ENCODE results near the gene MCIDAS.
A peak's percentile ranks its signal among the peaks of the same experiment; 100 is the strongest.

Gene MCIDAS

DNA sequence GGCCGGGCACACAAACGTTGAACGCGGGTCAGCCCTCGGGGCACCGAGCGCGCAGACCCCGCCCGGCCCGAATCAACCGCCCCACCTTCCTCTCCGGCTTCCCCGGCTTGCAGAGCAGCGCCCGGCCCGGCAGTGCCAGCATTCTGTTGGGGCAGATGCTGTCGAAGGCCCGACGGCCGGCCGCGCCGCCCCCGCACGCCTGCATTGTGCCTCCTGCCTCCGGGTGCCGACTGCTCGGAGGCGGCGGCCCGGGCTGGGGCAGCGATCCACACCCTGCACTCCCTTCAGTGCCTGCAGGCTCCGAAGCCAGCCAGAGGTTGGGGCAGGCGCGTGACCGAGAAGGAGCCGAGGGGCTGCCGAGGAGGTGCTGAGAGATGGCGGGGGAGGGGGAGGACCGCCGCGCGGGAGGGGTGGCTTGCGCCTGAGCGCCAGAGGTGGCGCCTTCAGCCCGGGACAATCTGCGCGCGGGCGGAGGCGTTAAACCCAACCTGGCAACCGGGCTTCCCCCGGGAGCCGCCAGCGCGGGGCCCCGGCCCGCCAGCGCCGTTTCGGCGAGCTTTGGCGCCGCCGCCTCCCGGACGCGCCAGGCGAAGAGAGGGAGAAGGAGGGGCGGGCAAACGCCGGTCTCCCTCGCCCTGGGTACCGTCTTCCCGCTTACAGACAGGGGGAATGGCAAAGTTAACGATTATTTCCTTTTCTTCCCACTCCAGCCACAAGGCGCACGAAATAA, at the start of gene MCIDAS:
Gene MCIDAS, minus strand, starts transcription at position 382 of the 730 bp plus-strand sequence. Its CDS starts 177 bp downstream, at position 205.
- no peak for DNase-seq (ENCODE audit: low spot score)

DNA sequence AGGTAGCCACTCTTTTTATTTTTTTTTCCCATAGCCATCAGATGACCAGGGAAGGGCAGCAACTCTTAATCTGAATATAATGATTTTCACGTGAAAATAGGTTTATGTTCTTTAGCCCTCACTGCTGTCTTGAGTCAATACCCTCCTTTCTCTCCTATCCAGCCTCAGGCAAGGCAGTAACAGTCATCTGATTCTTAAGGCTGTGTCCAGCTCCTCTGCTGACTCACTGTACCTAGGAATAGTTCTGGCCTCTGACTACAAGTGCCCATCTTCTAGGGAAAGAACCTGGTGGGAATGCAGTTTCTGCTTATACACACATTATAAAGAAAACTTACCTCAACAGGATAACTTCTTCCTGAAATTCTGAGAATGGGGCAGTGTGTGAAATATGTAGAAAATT, 49.7 kb upstream of the MCIDAS start:
- DNase-seq (ENCODE audit: low spot score): peak; percentile 16

DNA sequence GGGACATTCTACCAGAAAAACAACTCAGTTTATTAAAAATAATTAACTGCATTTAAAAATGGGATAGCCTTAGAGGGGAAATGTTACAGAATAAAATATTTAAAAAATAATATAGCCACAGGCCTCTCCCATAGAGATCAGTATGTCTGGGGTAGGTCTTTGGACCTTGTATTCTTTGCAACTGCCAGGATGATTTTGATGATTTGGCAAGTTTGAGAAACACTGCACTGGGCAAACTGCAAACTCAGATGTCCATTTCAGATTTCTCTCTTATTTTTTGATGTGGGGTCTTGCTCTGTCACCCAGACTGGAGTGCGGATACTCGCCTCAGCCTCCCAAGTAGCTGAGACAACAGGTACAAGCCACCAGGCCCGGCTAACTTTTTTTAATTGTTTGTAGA, 31.2 kb upstream of the MCIDAS start:
- DNase-seq (ENCODE audit: low spot score): no peak

DNA sequence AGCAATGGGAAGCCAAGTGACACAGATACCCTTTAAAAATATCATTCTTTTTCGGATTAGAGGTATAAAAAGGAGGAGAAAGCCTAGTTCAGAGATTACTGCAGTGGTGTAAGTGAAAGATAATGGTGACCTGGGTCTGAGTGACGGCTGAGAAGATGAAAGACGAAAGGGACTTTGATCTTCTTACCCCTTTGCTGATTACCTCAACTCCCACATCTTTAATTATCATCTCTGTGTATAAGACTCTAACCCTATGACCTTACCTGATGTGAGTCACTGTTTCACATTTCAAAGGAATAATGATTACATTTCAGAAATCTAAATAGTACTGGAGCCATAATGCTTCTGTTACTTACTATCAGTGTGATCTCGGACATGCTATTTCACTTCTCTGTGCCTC, 27.7 kb upstream of the MCIDAS start:
- no peak for DNase-seq (ENCODE audit: low spot score)

DNA sequence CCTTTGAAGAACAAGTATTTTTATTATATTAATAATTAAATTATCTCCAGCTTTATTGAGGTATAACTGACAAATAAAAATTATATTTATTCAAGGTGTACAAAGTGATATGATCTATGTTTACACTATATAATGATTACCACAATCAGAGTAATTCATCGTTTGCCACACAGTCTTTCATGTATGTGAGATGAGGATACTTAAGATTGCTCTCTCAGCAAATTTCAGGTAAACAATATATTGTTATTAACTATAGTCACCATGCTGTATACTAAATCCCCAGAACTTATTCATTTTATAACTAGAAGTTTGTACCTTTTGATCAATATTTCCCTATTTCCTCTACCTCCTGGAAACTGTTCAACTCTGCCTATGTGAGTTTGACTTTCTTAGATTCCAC, 22.9 kb upstream of the MCIDAS start:
- no peak for DNase-seq (ENCODE audit: low spot score)

DNA sequence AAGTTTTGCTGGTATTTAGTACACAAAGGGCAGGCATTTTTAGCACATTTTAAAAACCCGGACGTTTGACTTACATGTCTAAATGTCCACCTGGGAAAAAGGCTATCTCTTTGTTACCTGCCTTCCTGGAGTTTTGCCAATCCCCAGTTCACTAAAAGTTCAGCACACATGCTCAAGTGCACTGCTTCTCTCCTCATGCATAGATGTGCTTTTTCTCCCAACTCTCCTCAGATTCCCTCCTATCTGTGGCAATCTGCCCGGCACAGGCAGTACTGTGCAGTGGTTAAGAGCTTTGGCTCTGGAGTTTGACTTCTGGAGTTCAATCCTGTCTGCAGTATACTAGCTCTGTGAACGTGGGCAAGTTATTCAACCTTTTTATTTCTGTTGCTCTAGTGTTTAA, 14.6 kb upstream of the MCIDAS start:
- no peak for DNase-seq (ENCODE audit: low spot score)

DNA sequence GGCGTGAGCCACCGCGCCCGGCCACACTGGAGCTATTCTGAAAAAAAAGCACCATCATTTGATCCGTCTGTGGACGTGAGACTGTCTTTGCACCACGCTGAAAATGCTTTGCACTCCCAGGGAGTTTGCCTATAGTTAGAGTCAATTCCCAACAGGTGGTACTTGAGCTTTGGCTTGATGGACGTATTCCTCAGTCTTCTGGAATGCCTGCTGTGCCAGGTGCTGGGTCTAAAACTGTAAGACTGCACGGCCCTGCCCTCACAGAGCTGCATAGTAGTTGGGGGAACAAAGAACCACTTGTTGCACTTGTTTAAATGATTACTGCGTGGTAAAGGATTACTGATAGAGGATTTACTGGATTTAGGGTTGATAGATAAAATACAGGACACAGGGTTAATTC, 9.7 kb upstream of the MCIDAS start:
- DNase-seq (ENCODE audit: low spot score): no peak

DNA sequence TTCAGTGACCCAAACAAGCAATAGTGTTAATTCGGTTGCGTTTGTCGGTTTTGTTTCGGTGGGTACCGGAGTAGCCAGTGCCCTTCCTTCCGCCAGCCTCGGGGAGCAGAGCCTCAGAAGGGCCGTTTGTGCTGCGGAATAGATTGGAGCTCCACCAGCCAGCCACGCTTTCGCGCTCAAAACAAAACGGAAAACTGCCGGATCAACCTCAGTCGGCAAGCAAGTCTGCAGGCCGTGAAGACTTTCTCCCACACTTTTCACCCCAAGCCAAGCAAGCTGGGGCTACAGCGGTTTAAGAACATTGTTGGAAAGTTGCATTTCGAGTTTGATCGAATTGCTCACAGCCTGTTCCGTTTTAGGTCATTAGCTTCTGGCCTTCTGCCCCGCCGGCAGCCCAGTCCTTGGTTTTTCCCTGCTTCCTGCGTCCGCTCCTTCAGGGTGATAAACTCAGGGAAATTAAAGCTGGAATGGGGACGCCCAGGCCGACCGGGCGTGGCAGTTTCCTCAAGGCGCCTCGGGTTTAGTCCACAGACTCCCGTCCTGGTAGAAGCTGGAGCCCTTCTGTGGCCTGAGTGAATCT, 7.1 kb upstream of the MCIDAS start:
- no peak for DNase-seq (ENCODE audit: low spot score)

DNA sequence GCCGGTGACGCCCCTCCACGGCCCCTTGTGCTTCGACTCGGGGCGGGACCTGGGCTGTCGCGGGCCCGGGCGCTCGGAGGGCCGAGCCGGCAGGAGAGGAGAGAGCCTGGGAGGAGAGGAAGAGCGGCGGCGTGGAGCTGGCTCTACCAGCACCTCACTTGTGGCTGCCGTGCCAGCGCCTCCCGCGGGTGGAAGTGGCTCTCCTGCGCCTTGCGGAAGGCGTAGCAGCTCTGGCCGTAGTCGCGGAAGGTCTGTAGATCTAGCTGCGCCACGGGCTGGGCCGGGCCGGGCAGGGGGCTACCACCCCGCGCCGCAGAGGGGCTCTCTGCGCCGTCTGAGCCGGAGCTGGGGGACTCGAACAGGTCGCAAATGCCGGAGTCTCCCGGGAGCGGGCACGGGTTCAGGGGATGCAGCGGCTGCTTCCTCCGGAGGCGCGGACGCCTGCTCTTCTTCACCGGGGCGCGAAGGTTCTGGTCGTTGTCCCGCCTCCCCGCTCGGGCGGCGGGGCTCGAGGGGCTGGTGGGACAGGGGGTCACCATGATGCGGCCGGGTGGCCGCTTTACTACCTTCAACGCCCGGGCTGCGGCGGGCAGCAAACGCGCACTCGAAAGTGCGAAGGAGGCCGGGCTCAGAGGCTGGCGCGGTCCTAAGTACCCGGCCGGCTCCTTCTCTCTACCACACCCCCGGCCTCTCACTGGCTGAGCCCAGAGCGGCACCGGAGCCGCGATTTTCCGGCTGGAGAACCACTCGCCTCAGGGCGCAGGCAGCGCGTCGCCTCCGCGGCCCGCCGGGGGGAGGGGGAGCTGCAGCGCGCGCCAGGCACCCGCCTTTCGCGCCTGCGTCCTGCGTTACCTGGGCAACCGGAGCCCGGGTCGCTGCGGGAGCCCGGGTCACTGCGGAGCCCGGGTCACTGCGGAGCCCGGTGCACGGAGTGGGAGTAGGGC, 6.1 kb upstream of the MCIDAS start, which contains the start of gene CCNO:
Gene CCNO, minus strand, starts transcription at position 624 of the 944 bp plus-strand sequence. Its CDS starts 85 bp downstream, at position 539.
- DNase-seq (ENCODE audit: low spot score): peak; percentile 77

DNA sequence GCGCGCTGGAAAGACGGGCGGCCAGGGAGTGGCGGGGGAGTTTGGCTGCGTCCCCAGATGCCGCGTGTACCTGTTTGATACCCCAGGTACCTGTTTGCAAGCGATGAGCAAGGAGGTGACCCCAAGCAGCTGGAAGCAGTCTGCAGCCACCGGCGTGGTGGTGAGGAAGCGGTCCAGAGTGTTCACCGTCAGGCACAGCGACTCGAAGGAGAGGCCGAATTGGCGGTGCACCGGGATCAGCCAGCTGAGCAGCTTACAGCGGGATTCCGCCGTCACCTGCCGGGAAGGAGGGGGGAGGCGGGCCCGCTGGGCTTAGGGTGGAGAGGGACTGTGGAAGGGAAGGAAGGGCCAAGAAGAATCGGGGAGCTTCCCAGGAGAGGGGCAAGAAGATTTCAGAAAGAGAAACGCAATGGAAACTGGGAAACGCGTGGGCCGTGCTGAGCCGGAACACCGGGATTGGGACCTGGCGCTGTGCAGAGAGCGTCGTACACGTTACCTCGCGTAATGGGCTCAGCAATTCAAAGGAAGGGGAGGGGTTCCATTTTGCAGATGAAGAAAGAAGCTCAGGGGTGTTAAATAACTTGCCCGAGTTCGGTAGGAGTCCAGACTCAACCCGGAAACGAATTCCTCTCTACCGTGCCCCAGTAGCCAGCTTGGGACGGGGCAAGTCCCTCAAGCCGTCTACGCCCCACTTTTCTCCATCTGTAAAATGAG, 5.3 kb upstream of the MCIDAS start:
- DNase-seq (ENCODE audit: low spot score): no peak

DNA sequence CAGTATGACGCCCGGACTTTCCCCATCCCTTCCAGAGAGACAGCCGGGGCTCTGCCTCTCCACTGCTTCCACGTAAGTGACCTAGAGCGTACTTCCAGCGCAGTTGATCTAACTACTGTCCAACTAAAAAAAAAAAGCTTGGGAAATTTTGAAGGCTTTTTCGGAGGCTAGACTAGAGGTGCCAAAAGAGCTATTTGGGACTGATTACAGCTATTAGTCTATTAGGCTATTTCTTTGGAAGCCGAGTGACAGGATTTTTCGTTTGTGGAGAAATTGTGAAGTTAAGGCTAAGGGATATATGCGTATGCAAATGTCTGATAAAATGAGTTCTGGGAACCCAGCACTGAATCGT, 4.8 kb upstream of the MCIDAS start:
- DNase-seq (ENCODE audit: low spot score): no peak

DNA sequence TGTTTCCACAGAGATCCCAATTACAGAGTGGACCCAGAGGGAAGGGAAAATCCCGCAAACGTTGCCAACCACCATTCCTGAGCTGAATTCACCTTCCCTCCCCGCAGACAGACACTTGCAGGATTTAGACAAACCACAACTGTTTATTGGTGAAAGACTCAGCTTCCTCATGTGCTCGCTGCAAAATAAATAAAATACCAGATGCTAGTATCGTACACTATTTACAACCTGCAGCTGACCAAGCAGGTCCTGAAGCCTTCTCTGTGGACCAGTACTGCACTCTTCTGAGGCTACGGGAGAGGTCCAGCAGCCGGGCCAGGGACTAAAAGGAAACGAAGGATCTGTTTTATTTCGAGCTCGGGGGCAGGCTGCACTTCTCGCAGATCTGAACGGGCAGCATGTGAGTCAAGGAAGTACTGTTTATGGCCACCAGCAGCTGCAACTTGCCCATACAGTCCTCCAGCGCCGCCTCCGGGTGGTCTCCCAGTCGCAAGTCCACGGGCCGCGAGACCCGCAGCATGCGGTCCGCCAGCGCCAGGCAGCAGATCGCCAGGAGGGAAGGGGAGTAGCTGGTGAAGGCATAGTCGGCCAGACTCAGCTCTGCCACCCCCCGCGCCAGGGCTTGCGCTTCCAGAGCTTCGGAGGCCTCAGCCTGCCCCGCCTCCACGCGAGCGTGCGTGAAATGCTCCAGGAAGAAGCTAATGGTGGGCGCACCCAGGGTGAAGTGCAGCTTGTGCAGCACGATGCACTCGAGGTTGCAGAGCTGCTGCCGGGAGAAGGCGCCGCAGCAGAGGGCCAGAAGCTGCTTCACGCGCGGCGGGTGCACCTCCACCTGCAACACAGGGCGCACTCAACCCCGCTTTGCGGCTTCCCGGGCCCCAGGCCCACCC, 4.2 kb upstream of the MCIDAS start:
- DNase-seq (ENCODE audit: low spot score): no peak

DNA sequence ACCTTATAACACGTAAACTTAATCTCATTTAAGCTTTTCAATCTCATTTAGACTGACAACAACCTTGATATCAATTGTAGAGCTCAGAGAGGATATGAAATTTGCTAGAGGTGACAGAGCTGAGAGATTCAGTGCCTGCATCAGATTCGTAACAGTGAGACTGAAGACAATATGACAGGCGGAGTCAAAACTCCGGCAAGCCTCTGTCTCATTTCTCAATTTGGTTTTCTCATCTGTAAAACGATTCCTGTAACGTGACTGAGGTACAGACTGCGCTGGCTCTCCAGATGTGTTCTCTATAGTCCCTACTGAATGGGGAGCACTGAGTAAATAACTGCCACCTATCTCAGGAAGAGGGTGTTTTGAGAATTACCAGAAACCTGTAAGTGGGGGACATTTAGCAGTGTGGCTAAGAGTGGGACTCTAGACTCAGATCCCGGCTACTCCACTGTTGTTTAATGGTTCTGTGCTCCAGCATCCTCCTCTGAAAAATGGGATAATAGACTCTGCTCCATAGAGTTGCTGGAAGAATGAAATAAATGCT, 3.0 kb upstream of the MCIDAS start:
- no peak for DNase-seq (ENCODE audit: low spot score)

DNA sequence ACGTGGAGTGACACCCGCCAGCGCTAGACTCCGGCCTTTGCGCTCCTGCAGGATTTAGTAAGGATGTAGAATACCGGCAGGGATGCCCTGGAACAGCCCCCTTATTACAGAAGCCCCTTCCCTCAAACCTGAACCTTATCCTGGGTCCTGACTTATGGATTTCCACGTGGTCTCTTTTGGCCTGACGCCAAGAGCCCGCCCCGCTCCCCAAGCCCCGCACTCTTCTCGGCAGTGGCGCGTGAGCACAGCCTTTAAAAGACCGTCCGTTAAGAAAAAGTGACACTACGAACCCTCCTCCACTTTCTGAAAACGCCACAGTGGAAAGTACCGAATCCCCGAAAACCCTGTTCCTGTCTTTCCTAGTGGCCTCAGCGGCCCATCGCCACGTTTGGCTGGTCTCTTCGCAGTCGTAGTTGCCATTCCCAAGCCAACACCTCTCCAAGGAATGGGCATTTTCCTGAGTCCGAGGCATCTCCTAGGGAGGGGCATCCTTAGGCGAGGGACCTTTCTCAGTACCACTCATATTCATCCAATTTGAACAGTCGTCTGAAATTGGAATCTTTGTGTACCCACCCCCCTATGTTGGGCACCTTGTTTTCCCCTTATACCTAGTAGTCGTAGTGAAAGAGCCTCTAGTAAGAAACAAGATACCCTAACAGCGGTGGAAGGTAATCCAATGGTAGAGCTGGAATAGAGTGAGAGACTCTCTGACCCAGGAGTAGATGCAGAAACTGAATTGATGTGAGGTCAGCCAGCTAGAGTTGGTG, 732 bp upstream of the MCIDAS start:
- no peak for DNase-seq (ENCODE audit: low spot score)

DNA sequence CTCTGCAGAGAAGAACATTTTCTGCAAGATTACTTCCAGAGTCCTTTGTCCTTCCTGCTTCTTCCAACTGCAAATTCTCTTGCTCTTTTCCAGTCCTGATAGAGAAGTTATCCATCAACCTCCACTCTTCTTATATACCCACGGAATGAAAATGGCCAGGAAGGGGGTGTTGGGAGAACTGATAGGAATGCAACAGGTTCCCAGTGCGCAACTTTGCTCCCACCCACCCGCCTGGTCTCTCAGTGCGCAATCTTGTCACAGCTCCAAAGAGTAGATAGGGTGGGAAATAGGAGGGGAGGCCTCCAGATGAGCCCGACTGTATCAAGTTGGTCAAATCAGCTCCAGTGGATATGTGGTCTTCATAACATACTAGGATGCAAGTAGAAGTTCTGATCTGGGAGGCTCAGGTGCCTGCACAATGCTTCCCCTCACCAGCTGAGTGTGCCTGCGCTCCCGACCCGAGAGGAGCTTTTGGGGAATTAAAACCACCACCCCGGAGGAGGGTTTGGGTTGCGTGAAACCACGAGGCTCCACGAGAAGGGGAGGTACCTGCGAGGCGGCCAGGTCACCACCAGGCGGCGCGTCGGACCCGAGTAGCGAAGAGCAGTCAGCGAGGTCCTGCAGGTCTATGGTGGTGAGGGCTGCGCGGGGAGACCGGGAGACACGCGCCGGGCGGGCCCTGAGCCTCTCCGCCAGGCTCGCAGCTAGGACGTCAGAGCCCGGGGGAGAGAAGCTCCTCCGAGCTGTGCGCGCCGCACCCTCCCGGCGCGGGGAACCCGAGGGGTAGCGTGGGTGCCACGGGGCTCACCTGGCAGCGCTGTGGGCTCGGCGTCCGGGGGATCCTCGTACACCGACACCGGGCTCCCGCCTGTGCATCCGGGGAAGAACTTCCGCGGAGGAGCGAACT, 835 bp downstream of the MCIDAS start:
- no peak for DNase-seq (ENCODE audit: low spot score)

DNA sequence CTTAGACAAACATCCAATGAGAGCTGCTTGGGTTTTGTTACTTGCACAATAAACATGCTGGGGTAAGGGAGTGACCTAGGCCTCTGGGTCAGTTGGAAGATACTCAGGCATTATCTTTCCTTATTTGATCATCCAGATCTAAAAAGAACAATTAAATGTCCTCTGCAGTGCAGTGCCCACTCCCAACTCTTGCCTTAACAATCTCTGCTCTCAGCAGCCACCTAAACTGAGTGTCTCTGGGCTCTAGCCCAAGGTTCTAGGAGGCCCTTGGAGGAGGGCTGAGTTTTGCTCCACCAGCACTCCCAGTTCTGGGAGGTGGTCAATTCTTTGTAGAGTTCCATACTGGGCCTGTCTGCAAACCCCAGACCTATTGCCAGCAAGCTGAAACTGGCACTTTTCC, 1.8 kb downstream of the MCIDAS start:
- no peak for DNase-seq (ENCODE audit: low spot score)

DNA sequence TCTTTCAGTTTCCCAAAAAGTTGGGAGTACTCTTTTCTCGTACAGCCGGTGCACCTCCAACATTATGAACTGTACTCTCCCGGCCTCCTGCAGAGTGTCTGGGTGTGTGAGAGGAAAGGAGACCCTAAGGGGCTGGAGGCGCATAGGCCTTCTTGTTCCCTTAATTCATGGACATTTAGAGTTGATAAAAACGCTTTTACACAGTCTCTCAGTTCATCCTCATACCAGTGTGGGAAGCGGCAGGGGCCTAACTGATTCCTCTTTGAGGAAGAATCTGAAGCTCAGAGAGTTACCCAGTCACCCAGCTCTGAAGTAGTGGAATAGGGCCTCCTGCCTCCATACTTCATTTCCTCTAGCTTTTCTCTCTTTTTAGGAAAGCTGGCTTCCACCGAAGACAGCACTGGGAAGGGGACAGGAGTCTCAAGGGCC, 3.3 kb downstream of the MCIDAS start:
- DNase-seq (ENCODE audit: low spot score): no peak

DNA sequence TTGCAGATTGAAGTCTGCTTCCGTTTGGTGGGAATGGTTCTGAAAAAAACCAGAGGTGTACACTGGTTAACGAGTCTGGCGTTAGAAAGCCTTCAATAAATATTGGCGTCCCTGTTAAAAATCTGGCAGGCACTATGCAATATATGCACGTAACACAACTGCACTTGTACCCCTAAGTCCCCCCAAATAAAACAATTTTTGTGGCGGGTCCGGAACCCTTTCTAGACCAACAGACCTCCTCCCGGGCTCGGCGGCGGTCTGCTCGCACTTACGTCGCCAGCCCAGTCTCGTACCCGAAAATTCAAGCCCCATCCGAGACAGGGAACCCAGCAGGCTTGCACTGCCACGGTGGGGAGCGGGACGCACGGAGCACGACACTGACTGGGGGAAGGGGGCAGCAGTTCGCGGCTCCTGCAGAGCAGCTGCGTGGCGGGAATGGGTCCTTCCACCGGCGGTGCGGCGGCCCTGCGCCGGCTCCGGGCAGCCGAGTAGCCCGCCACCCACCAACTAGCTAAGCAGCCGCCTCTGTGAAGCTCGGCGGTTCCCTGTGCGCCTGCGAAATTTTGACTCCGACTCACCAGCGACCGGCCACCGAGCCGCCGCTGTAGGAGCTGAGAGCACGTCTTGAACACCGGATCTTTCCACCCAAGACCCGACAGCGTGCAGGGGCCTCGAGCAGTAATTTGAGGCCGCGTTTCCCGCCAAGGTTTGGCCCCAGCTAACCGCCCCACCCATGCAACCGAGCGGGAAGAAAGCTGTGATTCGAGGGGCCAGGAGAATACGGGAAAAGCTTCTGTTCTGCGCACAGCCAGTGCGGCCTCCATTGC, 3.9 kb downstream of the MCIDAS start:
- DNase-seq (ENCODE audit: low spot score): no peak
